Activated CD8-positive, alpha-beta memory T cell treated with anti-CD3 and anti-CD28 coated beads, Interleukin-2, amount 10 ng/mL, durations not matched to agents 7 days and 5 days (primary cell): ENCODE results near the gene IMMT. TPM values are rescaled to one million over a fixed set of nuclear protein-coding genes. Genes with fewer than 3 reads are reported as not detected.
"Not testable (repeated sequence)": the region's sequence is repeated elsewhere in the genome, so short reads cannot be mapped to it uniquely, and the experiment has no call there.

ENCODE experiments used
- ATAC-seq: fragments of 150-1000 bp; cut with Tn5 transposase; one replicate; pipeline ENCODE4 v1.10.0; 2021; ENCODE audit warnings: moderate library complexity
- CTCF ChIA-PET: fragments of 350-600 bp; sonication (Branson Sonifier 250); formaldehyde crosslinking; loops from one replicate; lab custom pipeline; 2021; ENCODE audit warnings: antibody characterized with exemption; lab: Charles Lee
- DNase-seq: peaks from one replicate; pipeline ENCODE4 v3.0.0-alpha.2; 2020
- H3K27ac Mint-ChIP-seq: one replicate; pipeline ENCODE4 v1.8.0; 2021; ENCODE audit warnings: mild to moderate bottlenecking, mixed read lengths
- H3K27me3 Mint-ChIP-seq: one replicate; pipeline ENCODE4 v1.8.0; 2021; ENCODE audit warnings: mixed read lengths
- H3K36me3 Mint-ChIP-seq: one replicate; pipeline ENCODE4 v1.8.0; 2021; ENCODE audit warnings: mild to moderate bottlenecking, mixed read lengths
- H3K4me1 Mint-ChIP-seq: one replicate; pipeline ENCODE4 v1.8.0; 2021; ENCODE audit warnings: mixed read lengths
- H3K4me3 Mint-ChIP-seq: one replicate; pipeline ENCODE4 v1.8.0; 2021; ENCODE audit warnings: mild to moderate bottlenecking, moderate library complexity, mixed read lengths
- H3K9me3 Mint-ChIP-seq: one replicate; pipeline ENCODE4 v1.8.0; 2022; ENCODE audit warnings: low read depth, mixed read lengths
- total RNA-seq, 2 experiments: library from RNA; stranded (reverse); gene quantifications; one replicate each; pipeline ENCODE4 v1.2.3, GENCODE V29; 2021

IMMT gene
- 100 to 1,000 TPM; 130 to 162 TPM for total RNA-seq

DNA sequence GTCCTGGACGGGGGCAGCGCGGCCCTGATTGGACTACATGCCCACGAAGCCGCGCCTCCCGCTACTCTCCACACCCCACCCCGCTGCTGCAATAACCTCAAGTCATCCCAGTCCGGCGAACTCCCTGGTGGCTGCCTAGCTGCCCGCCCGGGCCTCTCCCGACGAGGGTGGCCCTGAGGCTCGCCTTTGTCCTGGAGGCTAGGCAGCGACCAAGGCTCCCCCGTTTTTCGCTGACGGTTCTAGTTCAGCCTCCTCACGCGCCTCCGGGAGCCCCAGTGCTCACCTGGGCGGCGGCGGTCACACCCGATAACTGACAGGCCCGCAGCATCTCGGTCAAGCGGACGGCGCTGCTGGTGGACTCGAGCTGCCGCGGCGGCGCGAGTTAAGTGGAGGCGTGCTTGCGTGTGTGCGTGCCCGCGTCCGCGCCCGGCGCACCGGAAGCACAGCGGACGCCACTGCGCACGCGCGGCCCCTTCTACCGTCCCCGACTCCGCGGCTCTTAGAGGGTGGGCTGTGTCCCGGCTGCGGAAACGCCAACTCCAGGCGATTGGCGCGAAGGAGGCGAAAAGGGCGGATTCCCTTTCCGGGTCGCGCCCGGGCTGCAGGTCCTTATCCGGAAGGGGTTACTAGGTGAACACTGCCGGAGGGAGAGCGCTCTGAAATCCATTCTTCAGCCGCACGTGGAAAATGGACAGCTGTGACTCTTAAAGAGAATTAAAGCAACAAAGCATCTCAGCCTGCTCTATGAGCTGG lies at the start of gene IMMT:
TSS of gene IMMT (minus strand) at position 408 of the 753 bp plus-strand sequence. CDS start at position 328, 80 bp downstream.
- H3K4me1 Mint-ChIP-seq = peaks cover 53% of the 10 kb centered on the region
- peak within 1 kb of the TSS; percentile 95 for H3K4me3 Mint-ChIP-seq
- ATAC-seq (peak; percentile 93), DNase-seq (peak; percentile 97)
- peak within 1 kb of the TSS; percentile 96 for H3K27ac Mint-ChIP-seq
- CTCF ChIA-PET = interaction anchor here (0.7 to 3.0 kb wide), 3 partner anchors 10 to 38 kb away, joined by 4 to 10 read pairs (median 5); no protein-coding TSS in a partner anchor
- no peaks in the 10 kb centered on the region for H3K9me3 Mint-ChIP-seq
- H3K36me3 Mint-ChIP-seq = peaks cover 26% of the 10 kb centered on the region
- H3K27me3 Mint-ChIP-seq = no peaks in the 10 kb centered on the region

DNA sequence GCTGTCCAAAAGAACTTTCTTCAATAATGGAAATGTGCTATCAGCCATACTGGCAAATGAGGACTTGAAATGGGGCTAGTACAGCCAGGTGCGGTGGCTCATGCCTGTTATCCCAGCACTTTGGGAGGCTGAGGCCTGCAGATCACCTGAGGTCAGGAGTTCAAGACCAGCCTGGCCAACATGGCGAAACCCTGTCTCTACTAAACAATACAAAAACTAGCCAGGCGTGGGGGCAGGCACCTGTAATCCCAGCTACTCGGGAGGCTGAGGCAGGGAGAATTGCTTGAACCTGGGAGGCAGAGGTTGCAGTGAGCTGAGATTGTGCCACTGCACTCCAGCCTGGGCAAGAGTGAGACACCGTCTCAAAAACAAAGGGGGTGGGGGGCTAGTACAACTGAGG lies 49.5 kb upstream of the IMMT start:
- DNase-seq, H3K9me3 Mint-ChIP-seq, ATAC-seq, H3K36me3 Mint-ChIP-seq, H3K4me1 Mint-ChIP-seq, H3K4me3 Mint-ChIP-seq, H3K27me3 Mint-ChIP-seq, H3K27ac Mint-ChIP-seq: not testable (repeated sequence)
- CTCF ChIA-PET = interaction anchor here (0.9 kb wide), 1 partner anchor 24 kb away, joined by 3 read pairs; no protein-coding TSS in a partner anchor

DNA sequence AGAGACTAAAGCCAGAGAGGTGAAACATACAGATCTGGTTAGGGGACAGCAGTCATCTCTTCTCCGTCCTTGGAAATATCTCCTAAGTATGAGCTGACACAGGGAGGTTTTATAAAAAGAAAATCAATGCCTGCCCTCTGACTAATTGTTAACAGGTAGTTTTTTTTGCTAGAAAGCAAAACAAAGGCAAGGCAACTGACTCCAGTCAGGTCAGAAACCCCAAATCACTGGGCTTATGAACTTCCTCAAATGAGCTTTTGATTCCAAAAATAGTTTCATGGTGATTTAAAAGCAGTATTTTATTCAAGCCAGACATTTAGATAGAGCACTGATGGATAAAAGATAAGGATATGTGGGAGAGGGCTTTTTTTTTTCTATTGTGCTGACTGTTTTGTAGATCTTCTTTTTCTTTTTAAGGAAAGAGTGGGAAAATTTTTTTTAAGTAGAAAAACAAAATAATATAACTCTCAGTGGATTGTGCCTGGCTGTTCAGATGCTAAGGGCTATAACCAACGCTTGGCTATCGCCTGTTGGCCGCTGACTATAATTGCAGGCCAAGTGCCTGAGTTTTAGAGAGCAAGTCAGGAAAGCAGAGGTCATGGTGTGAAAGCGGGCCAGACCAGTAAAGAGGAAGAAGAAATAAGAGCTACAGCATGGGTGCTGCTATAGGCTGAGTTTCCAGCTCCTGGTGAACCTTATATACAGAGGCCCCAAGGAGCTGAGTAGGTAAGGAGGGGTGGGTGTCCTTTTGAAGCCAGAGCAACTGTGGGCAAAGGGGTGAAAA lies 48.9 kb upstream of the IMMT start:
- H3K4me3 Mint-ChIP-seq = no peak overlapping the region
- no peaks in the 10 kb centered on the region for H3K27me3 Mint-ChIP-seq
- H3K9me3 Mint-ChIP-seq = no peaks in the 10 kb centered on the region
- H3K4me1 Mint-ChIP-seq = peaks cover 7% of the 10 kb centered on the region
- ATAC-seq = no peak
- no peaks in the 10 kb centered on the region for H3K36me3 Mint-ChIP-seq
- H3K27ac Mint-ChIP-seq = no peak overlapping the region
- CTCF ChIA-PET = interaction anchor here (0.6 to 0.9 kb wide), 2 partner anchors 23 to 123 kb away, joined by 3 read pairs; no protein-coding TSS in a partner anchor
- DNase-seq = no peak

DNA sequence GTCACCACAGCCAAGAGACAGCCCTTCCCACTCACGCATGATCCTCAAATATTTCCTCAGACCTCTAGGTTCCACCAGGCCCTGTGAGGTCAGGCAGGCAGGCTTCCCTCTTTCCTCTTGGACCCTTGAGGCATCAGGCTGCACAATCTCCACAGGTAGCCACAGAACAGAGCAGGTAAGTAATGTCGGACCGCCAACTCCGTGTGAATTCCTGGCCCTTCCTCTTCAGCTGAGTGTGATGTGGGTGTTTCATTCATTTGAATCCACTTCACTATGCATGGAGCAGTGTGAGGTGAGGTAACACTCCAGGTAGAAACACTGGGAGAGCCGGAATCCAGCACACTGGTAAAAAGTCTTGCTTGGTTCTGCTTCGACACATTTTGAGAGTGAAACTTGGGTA lies 48.0 kb upstream of the IMMT start:
- H3K27ac Mint-ChIP-seq = no peak overlapping the region
- no peaks in the 10 kb centered on the region for H3K36me3 Mint-ChIP-seq
- H3K27me3 Mint-ChIP-seq = no peaks in the 10 kb centered on the region
- peaks cover 14% of the 10 kb centered on the region for H3K4me1 Mint-ChIP-seq
- H3K4me3 Mint-ChIP-seq = no peak overlapping the region
- CTCF ChIA-PET = no interaction called here
- no peaks in the 10 kb centered on the region for H3K9me3 Mint-ChIP-seq
- DNase-seq = no peak
- ATAC-seq = no peak

DNA sequence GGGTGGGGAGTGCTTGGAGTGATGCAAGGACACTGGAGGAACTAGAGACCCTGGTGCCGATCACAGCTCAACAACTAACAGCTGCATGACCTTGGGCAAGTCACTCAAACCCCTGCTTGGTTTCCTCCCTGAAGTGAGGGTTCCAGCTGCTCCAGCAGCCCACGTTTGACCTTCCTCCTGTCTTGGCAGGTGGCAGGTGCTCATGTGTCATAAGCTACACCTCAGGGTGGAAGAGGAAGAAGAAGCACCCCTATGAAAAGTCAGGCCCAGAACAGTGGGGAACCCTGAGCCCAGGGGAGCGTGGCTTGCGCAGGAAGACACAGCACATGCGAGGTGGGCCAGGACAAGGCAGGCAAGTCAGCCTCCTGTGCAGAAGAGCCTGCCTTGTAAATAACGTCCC lies 46.3 kb upstream of the IMMT start:
- peaks cover 20% of the 10 kb centered on the region for H3K4me1 Mint-ChIP-seq
- H3K27me3 Mint-ChIP-seq = no peaks in the 10 kb centered on the region
- H3K4me3 Mint-ChIP-seq = no peak overlapping the region
- H3K36me3 Mint-ChIP-seq = no peaks in the 10 kb centered on the region
- no peak overlapping the region for H3K27ac Mint-ChIP-seq
- H3K9me3 Mint-ChIP-seq = no peaks in the 10 kb centered on the region
- DNase-seq (no peak), ATAC-seq (no peak)
- CTCF ChIA-PET = interaction anchor here (1.9 kb wide), 1 partner anchor 20 kb away, joined by 6 read pairs; no protein-coding TSS in a partner anchor

DNA sequence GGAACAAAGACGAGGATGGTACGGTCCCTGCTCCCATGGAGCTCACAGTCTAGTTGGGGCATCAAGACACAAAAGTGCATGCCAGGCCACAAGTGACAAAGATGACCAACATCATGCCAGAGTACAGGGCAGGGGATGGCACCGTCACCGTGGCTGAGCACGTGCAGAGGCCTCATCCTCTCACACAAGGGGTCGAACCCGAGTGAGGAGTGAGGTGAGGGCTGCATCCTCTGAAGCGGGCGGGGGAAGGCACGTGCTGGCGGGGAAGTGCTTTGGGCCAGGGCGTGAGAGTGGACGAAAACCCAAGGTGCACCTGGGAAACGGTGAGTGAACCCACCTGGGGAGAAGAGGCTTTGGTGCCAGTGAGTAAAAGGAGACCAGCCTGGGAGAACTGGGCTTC lies 45.0 kb upstream of the IMMT start:
- CTCF ChIA-PET = interaction anchor here (1.9 kb wide), 1 partner anchor 19 kb away, joined by 6 read pairs; no protein-coding TSS in a partner anchor
- peaks cover 5% of the 10 kb centered on the region for H3K27me3 Mint-ChIP-seq
- H3K9me3 Mint-ChIP-seq = no peaks in the 10 kb centered on the region

DNA sequence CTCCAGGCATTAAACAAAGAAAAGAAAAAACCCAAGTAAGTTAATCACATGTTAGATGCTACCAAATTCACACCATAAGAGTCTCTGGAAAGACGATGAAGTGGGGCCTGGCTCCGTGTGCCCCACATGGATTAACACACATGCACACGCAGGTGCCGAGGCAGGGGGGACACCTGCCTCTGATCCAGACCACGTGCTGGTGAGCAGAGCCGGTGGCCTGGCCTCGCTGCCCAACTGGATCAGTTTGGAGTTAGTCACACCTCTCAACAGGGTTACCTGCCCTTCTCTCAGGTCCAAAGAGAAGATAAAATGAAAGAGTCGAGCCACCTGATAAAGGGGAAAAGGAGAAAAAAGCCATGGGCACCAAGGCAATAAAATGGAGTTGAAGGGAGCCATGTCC lies 44.5 kb upstream of the IMMT start:
- no peak overlapping the region for H3K4me3 Mint-ChIP-seq

More for the DNA sequence above, 45.0 kb upstream of the IMMT start:
- Mint-ChIP-seq H3K36me3 (peaks cover 2% of the 10 kb centered on the region), H3K4me1 (peaks cover 20% of the 10 kb centered on the region), H3K4me3 (no peak overlapping the region), H3K27ac (no peak overlapping the region)
- DNase-seq = no peak
- no peak for ATAC-seq

DNA sequence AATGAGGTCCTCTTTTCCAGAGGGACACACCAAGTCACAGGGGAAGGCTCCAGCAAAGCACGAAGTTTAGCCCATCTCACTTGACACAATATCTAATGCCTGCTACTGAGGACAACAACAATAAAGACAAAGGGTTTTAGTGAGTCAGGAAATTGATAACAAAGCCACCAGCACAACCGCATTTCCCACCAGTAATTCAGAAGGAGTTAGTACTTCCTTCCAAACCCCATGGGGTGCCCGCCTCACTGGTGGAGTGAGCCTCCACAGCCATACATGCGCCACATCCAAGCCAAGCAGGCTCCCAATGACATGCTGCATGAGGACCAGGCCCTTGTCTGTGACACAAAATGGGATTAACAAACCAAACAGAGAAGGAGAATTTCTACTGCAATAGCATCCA lies 44.1 kb upstream of the IMMT start:
- CTCF ChIA-PET = no interaction called here
- Mint-ChIP-seq H3K9me3 (no peaks in the 10 kb centered on the region), H3K36me3 (peaks cover 2% of the 10 kb centered on the region), H3K4me1 (peaks cover 20% of the 10 kb centered on the region), H3K27ac (no peak overlapping the region), H3K4me3 (no peak overlapping the region), H3K27me3 (peaks cover 9% of the 10 kb centered on the region)
- no peak for DNase-seq
- no peak for ATAC-seq

More for the DNA sequence above, 44.5 kb upstream of the IMMT start:
- Mint-ChIP-seq H3K4me1 (peaks cover 20% of the 10 kb centered on the region), H3K27me3 (peaks cover 7% of the 10 kb centered on the region), H3K27ac (no peak overlapping the region), H3K36me3 (peaks cover 2% of the 10 kb centered on the region), H3K9me3 (no peaks in the 10 kb centered on the region)
- ATAC-seq (no peak), DNase-seq (no peak)
- CTCF ChIA-PET = interaction anchor here (1.9 kb wide), 1 partner anchor 19 kb away, joined by 6 read pairs; no protein-coding TSS in a partner anchor

DNA sequence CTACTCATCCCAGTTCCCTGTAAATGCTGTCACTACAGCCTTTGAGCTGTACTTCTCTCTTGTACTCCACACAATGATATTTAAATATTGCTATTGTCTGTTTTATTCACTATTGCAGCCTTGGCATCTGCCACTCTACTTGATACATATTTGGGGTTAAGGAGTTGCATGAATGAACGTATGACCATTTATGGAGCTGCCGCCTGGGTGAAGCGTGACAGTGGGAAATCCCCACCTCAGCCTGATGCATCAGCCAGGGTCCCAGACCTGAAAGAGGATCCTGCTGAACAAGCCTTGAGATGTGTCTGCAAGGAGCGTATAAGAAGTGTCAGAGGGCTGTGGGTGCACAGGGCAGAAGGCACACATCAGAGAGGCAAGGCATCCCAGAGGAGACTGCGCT lies 43.1 kb upstream of the IMMT start:
- H3K4me1 Mint-ChIP-seq = peaks cover 20% of the 10 kb centered on the region
- H3K27ac Mint-ChIP-seq = no peak overlapping the region
- no peaks in the 10 kb centered on the region for H3K9me3 Mint-ChIP-seq
- H3K36me3 Mint-ChIP-seq = peaks cover 2% of the 10 kb centered on the region
- H3K27me3 Mint-ChIP-seq = peaks cover 15% of the 10 kb centered on the region
- peak; percentile 58 for DNase-seq
- peak; percentile 78 for ATAC-seq
- CTCF ChIA-PET = interaction anchor here (1.7 kb wide), 1 partner anchor 17 kb away, joined by 6 read pairs; no protein-coding TSS in a partner anchor
- H3K4me3 Mint-ChIP-seq = no peak overlapping the region

DNA sequence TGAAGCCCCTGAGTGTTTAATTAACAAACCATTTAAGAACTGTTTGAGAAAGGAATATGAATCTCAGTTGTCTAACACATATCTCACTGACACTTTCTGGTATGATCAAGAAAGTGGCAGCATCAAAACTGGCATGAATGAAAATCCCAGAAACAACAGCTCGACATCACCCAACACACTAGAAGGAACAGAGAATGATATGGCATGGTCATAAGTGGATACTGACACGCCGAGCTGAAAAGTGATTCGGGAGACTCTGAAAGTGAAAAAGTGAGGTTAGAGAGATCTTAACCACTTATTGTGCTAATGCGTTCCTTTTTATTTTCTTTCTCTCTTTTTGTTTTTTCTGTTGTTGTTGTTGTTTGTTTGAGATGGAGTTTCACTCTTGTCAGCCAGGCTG lies 41.9 kb upstream of the IMMT start:
- no peak overlapping the region for H3K4me3 Mint-ChIP-seq
- H3K36me3 Mint-ChIP-seq = peaks cover 2% of the 10 kb centered on the region
- no peak overlapping the region for H3K27ac Mint-ChIP-seq
- no peaks in the 10 kb centered on the region for H3K9me3 Mint-ChIP-seq
- peaks cover 20% of the 10 kb centered on the region for H3K4me1 Mint-ChIP-seq
- DNase-seq (no peak), ATAC-seq (no peak)
- CTCF ChIA-PET = interaction anchor here (0.8 to 1.7 kb wide), 2 partner anchors 9 to 16 kb away, joined by 3 to 6 read pairs; no protein-coding TSS in a partner anchor
- H3K27me3 Mint-ChIP-seq = peaks cover 15% of the 10 kb centered on the region

DNA sequence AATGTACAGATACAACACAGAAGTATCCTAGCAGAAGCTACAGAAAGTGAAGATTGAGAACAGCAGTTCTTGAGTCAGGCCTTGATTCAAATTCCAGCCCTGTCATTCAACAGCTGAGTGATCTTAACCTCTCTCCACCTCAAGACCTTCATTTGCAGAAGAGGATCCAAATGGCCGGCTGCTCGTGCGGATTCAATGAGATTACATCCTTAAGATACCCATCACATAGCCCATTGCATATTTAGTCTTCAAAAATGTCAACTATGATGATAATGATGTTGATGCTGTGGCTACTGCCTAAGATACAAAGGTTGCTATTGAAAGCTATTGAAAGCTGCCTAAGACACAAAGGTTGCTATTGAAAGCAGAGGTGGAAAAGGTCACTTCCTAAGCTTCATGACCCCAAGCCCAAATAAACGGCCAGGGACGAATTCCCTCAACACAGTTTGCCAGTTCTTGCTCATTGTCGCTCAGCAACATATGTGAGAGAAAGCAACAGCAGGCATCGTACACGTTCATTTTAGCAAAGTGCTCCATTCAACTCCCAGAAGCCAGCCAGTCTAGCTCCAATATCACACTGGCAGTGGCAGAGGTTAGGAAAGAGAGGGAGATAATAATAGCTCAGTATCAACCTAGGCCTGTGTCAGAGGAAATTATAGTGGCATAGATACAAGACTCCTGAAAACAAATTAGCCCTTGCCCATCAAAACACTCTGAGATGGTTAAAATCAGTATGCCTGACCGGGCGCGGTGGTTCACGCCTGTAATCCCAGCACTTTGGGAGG lies 40.1 kb upstream of the IMMT start:
- ATAC-seq (no peak), DNase-seq (no peak)
- H3K27ac Mint-ChIP-seq = no peak overlapping the region
- CTCF ChIA-PET = no interaction called here
- H3K4me3 Mint-ChIP-seq = no peak overlapping the region
- H3K36me3 Mint-ChIP-seq = peaks cover 2% of the 10 kb centered on the region
- H3K27me3 Mint-ChIP-seq = peaks cover 15% of the 10 kb centered on the region
- no peaks in the 10 kb centered on the region for H3K9me3 Mint-ChIP-seq
- peaks cover 20% of the 10 kb centered on the region for H3K4me1 Mint-ChIP-seq

DNA sequence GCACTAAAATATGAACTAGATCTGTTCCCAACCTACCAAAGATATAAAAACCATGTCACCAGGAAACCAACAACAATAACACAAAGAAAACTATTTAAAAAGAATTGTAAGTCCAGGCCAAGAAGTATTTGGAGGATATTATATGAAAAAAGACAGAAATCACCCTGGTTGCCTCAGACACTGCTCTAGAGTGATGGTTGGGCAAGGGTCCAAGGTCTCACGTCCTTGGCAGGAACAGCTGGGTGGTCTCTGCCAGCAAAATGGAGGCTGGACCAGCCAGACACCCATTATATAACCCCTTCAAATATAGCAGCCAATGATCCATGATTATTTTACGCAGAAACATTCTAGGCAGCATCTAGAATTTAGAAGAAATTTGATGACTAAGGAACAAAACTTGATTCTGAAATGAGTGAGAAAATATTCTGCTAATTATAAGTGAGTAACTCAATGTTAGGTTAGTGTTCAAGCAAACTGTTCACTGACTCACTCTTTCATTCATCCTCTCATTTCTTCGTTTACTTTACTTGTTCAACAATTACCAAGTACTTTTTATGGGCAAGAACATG lies 39.4 kb upstream of the IMMT start:
- CTCF ChIA-PET = no interaction called here
- Mint-ChIP-seq H3K27ac (no peak overlapping the region), H3K4me1 (peaks cover 16% of the 10 kb centered on the region), H3K27me3 (peaks cover 15% of the 10 kb centered on the region), H3K9me3 (no peaks in the 10 kb centered on the region), H3K4me3 (no peak overlapping the region), H3K36me3 (peaks cover 2% of the 10 kb centered on the region)
- DNase-seq = no peak
- ATAC-seq = no peak
